Measurements from ENCODE around the gene COX6A2.

Gene COX6A2

GRCh38 chr16:31397096-31397660 is 31.0 kb downstream of the COX6A2 start:
- Histone ChIP-seq H4K8ac (ENCODE audit: low read length) (no peak overlapping the region), H3K14ac (ENCODE audit: low read length in 2 of 2) (no peak overlapping the region), H3K4me2 (ENCODE audit: low read length, poor library complexity, severe bottlenecking) (no peak overlapping the region), H3K4me3 (ENCODE audit: insufficient read depth in 1 of 2, low read depth in 1 of 2, low read length in 2 of 2) (no peak overlapping the region), H2AFZ (ENCODE audit: low read depth, low read length) (no peak overlapping the region), H3K36me3 (ENCODE audit: control insufficient read depth in 1 of 2, insufficient read depth in 2 of 2, low read depth in 1 of 2, low read length in 2 of 2) (no peaks in the 10 kb centered on the region), H3K23ac (ENCODE audit: low read length in 2 of 2) (no peak overlapping the region), H3K27ac (ENCODE audit: low read length, poor library complexity, severe bottlenecking) (no peak overlapping the region), H2BK15ac (ENCODE audit: low read depth, poor library complexity, severe bottlenecking) (no peak overlapping the region), H3K4ac (ENCODE audit: low read depth in 1 of 2, low read length in 2 of 2) (no peak overlapping the region), H3K27me3 (ENCODE audit: control insufficient read depth in 1 of 2, insufficient read depth in 1 of 2, low read length in 2 of 2) (peaks cover 0 to 16% of the 10 kb centered on the region in 2 experiments), H3K18ac (ENCODE audit: low read depth in 1 of 2, low read length in 2 of 2) (no peak overlapping the region), H3K79me1 (replicated peaks; ENCODE audit: low read length, poor library complexity, severe bottlenecking) (no peaks in the 10 kb centered on the region), H4K91ac (ENCODE audit: low read length) (peak overlapping the region; percentile 8), H2BK5ac (ENCODE audit: low read depth, low read length, poor library complexity, severe bottlenecking) (no peak overlapping the region), H2BK12ac (ENCODE audit: low read length in 2 of 2) (no peak overlapping the region), H3K9me3 (ENCODE audit: control insufficient read depth, low read length) (peaks cover 10% of the 10 kb centered on the region), H2AK5ac (ENCODE audit: low read length, severe bottlenecking) (no peak overlapping the region), H3K9ac (ENCODE audit: low read length) (no peak overlapping the region), H2BK120ac (ENCODE audit: low read depth, low read length) (no peak overlapping the region), H3K4me1 (ENCODE audit: control insufficient read depth, insufficient read depth, low read depth, low read length) (peaks cover 7% of the 10 kb centered on the region)
- 83% methylated on average over 18 of the region's 18 CpGs for WGBS
- DNase-seq, result no peak

GRCh38 chr16:31395647-31396046 is 32.5 kb downstream of the COX6A2 start:
- Histone ChIP-seq H4K8ac (ENCODE audit: low read length) (no peak overlapping the region), H3K9me3 (ENCODE audit: control insufficient read depth, low read length) (peaks cover 10% of the 10 kb centered on the region), H3K14ac (ENCODE audit: low read length in 2 of 2) (no peak overlapping the region), H3K27ac (ENCODE audit: low read length, poor library complexity, severe bottlenecking) (no peak overlapping the region), H2BK15ac (ENCODE audit: low read depth, poor library complexity, severe bottlenecking) (no peak overlapping the region), H3K79me1 (replicated peaks; ENCODE audit: low read length, poor library complexity, severe bottlenecking) (no peaks in the 10 kb centered on the region), H3K23ac (ENCODE audit: low read length in 2 of 2) (no peak overlapping the region), H3K4me1 (ENCODE audit: control insufficient read depth, insufficient read depth, low read depth, low read length) (peaks cover 7% of the 10 kb centered on the region), H3K27me3 (ENCODE audit: control insufficient read depth in 1 of 2, insufficient read depth in 1 of 2, low read length in 2 of 2) (peaks cover 0 to 16% of the 10 kb centered on the region in 2 experiments), H2BK12ac (ENCODE audit: low read length in 2 of 2) (no peak overlapping the region), H3K4me3 (ENCODE audit: insufficient read depth in 1 of 2, low read depth in 1 of 2, low read length in 2 of 2) (no peak overlapping the region), H3K4ac (ENCODE audit: low read depth in 1 of 2, low read length in 2 of 2) (no peak overlapping the region), H2BK120ac (ENCODE audit: low read depth, low read length) (no peak overlapping the region), H4K91ac (ENCODE audit: low read length) (no peak overlapping the region), H3K36me3 (ENCODE audit: control insufficient read depth in 1 of 2, insufficient read depth in 2 of 2, low read depth in 1 of 2, low read length in 2 of 2) (no peaks in the 10 kb centered on the region), H2BK5ac (ENCODE audit: low read depth, low read length, poor library complexity, severe bottlenecking) (no peak overlapping the region), H3K18ac (ENCODE audit: low read depth in 1 of 2, low read length in 2 of 2) (no peak overlapping the region), H3K9ac (ENCODE audit: low read length) (no peak overlapping the region), H3K4me2 (ENCODE audit: low read length, poor library complexity, severe bottlenecking) (no peak overlapping the region), H2AFZ (ENCODE audit: low read depth, low read length) (no peak overlapping the region), H2AK5ac (ENCODE audit: low read length, severe bottlenecking) (no peak overlapping the region)
- no peak for DNase-seq
- 65% methylated on average over 4 of the region's 6 CpGs for WGBS

- H2BK12ac ChIP-seq (ENCODE audit: low read length in 2 of 2), result no peak within 1 kb of the TSS
- DNase-seq, result no peak
- H3K9me3 ChIP-seq (ENCODE audit: control insufficient read depth, low read length), result no peaks in the 10 kb centered on the region
- no peak within 1 kb of the TSS for H3K4me2 ChIP-seq (ENCODE audit: low read length, poor library complexity, severe bottlenecking)
- no peak within 1 kb of the TSS for H4K91ac ChIP-seq (ENCODE audit: low read length)
- H3K4me3 ChIP-seq (ENCODE audit: insufficient read depth in 1 of 2, low read depth in 1 of 2, low read length in 2 of 2), result no peak within 1 kb of the TSS
- H2BK15ac ChIP-seq (ENCODE audit: low read depth, poor library complexity, severe bottlenecking), result no peak within 1 kb of the TSS
- H3K23ac ChIP-seq (ENCODE audit: low read length in 2 of 2), result no peak within 1 kb of the TSS
- no peaks in the 10 kb centered on the region for H3K36me3 ChIP-seq (ENCODE audit: control insufficient read depth in 1 of 2, insufficient read depth in 2 of 2, low read depth in 1 of 2, low read length in 2 of 2)
- no peak within 1 kb of the TSS for H2AFZ ChIP-seq (ENCODE audit: low read depth, low read length)
- H4K8ac ChIP-seq (ENCODE audit: low read length), result no peak within 1 kb of the TSS
- peaks cover 0 to 31% of the 10 kb centered on the region in 2 experiments for H3K27me3 ChIP-seq (ENCODE audit: control insufficient read depth in 1 of 2, insufficient read depth in 1 of 2, low read length in 2 of 2)
- peaks cover 7% of the 10 kb centered on the region for H3K4me1 ChIP-seq (ENCODE audit: control insufficient read depth, insufficient read depth, low read depth, low read length)
- no peak within 1 kb of the TSS for H3K27ac ChIP-seq (ENCODE audit: low read length, poor library complexity, severe bottlenecking)
- H2BK5ac ChIP-seq (ENCODE audit: low read depth, low read length, poor library complexity, severe bottlenecking), result no peak within 1 kb of the TSS
- WGBS, result 70% methylated on average over 3 of the region's 5 CpGs
- no peak within 1 kb of the TSS for H3K9ac ChIP-seq (ENCODE audit: low read length)
- no peak within 1 kb of the TSS for H3K4ac ChIP-seq (ENCODE audit: low read depth in 1 of 2, low read length in 2 of 2)
- H3K79me1 ChIP-seq (replicated peaks; ENCODE audit: low read length, poor library complexity, severe bottlenecking), result no peaks in the 10 kb centered on the region
- no peak within 1 kb of the TSS for H2BK120ac ChIP-seq (ENCODE audit: low read depth, low read length)
- no peak within 1 kb of the TSS for H2AK5ac ChIP-seq (ENCODE audit: low read length, severe bottlenecking)
- H3K14ac ChIP-seq (ENCODE audit: low read length in 2 of 2), result no peak within 1 kb of the TSS
- H3K18ac ChIP-seq (ENCODE audit: low read depth in 1 of 2, low read length in 2 of 2), result no peak within 1 kb of the TSS
Observed at GRCh38 chr16:31393056-31393455, 35.1 kb downstream of the COX6A2 start, which contains the start of gene ITGAD. TSS of gene ITGAD (plus strand) at chr16:31393335. CDS start at chr16:31393361, 26 bp downstream.

- H2BK120ac ChIP-seq (ENCODE audit: low read depth, low read length), result no peak overlapping the region
- no peak overlapping the region for H3K14ac ChIP-seq (ENCODE audit: low read length in 2 of 2)
- no peaks in the 10 kb centered on the region for H3K9me3 ChIP-seq (ENCODE audit: control insufficient read depth, low read length)
- no peaks in the 10 kb centered on the region for H3K36me3 ChIP-seq (ENCODE audit: control insufficient read depth in 1 of 2, insufficient read depth in 2 of 2, low read depth in 1 of 2, low read length in 2 of 2)
- H3K79me1 ChIP-seq (replicated peaks; ENCODE audit: low read length, poor library complexity, severe bottlenecking), result no peaks in the 10 kb centered on the region
- H4K8ac ChIP-seq (ENCODE audit: low read length), result no peak overlapping the region
- no peak overlapping the region for H3K18ac ChIP-seq (ENCODE audit: low read depth in 1 of 2, low read length in 2 of 2)
- no peak overlapping the region for H2AK5ac ChIP-seq (ENCODE audit: low read length, severe bottlenecking)
- no peak overlapping the region for H3K23ac ChIP-seq (ENCODE audit: low read length in 2 of 2)
- no peak overlapping the region for H2BK5ac ChIP-seq (ENCODE audit: low read depth, low read length, poor library complexity, severe bottlenecking)
- no peak overlapping the region for H2AFZ ChIP-seq (ENCODE audit: low read depth, low read length)
- no peak for DNase-seq
- no peak overlapping the region for H2BK12ac ChIP-seq (ENCODE audit: low read length in 2 of 2)
- H3K9ac ChIP-seq (ENCODE audit: low read length), result no peak overlapping the region
- H3K4me3 ChIP-seq (ENCODE audit: insufficient read depth in 1 of 2, low read depth in 1 of 2, low read length in 2 of 2), result no peak overlapping the region
- no peak overlapping the region for H2BK15ac ChIP-seq (ENCODE audit: low read depth, poor library complexity, severe bottlenecking)
- H3K27me3 ChIP-seq (ENCODE audit: control insufficient read depth in 1 of 2, insufficient read depth in 1 of 2, low read length in 2 of 2), result peaks cover 0 to 30% of the 10 kb centered on the region in 2 experiments
- no peak overlapping the region for H3K4me2 ChIP-seq (ENCODE audit: low read length, poor library complexity, severe bottlenecking)
- H3K4ac ChIP-seq (ENCODE audit: low read depth in 1 of 2, low read length in 2 of 2), result no peak overlapping the region
- 63% methylated on average over 4 of the region's 6 CpGs for WGBS
- no peak overlapping the region for H4K91ac ChIP-seq (ENCODE audit: low read length)
- H3K27ac ChIP-seq (ENCODE audit: low read length, poor library complexity, severe bottlenecking), result no peak overlapping the region
- H3K4me1 ChIP-seq (ENCODE audit: control insufficient read depth, insufficient read depth, low read depth, low read length), result peaks cover 7% of the 10 kb centered on the region
Observed at GRCh38 chr16:31390504-31391041, 37.6 kb downstream of the COX6A2 start.
